HEK293T (cell line): Measurements from ENCODE around the gene GSX1.

Experiments
- CTCF ChIA-PET: fragments of 350-600 bp; formaldehyde crosslinking; extraction: SDS; loops from one replicate; lab custom pipeline; 2021; ENCODE audit warnings: antibody characterized with exemption, inconsistent platforms; lab: Yijun Ruan, JAX
- POLR2A ChIA-PET: fragments of 350-600 bp; formaldehyde crosslinking; extraction: SDS; loops from one replicate; lab custom pipeline; 2020; ENCODE audit warnings: antibody characterized with exemption, inconsistent platforms; lab: Yijun Ruan, JAX
- DNase-seq: peaks from one replicate; pipeline ENCODE4 v3.0.0; 2012; ENCODE audit warnings: mixed read lengths; ENCODE audit errors: extremely low spot score
- ARNT ChIP-seq: fragments of 450-650 bp; IDR thresholded peaks from 2 replicates; pipeline ENCODE4 v1.6.1; 2017; ENCODE audit warnings: mild to moderate bottlenecking
- BHLHE40 ChIP-seq: fragments of 450-650 bp; IDR thresholded peaks from 2 replicates; pipeline ENCODE4 v1.6.1; 2016; ENCODE audit warnings: mild to moderate bottlenecking, moderate library complexity, borderline replicate concordance
- CTBP1 ChIP-seq: fragments of 450-650 bp; IDR thresholded peaks from 2 replicates; pipeline ENCODE4 v1.6.1; 2016; ENCODE audit warnings: borderline replicate concordance
- ELF4 ChIP-seq: fragments of 450-650 bp; IDR thresholded peaks from 2 replicates; pipeline ENCODE4 v1.6.1; 2017; ENCODE audit warnings: antibody characterized with exemption
- FOXA1 ChIP-seq: fragments of 450-650 bp; IDR thresholded peaks from 2 replicates; pipeline ENCODE4 v1.6.1; 2016; ENCODE audit warnings: mild to moderate bottlenecking
- FOXK2 ChIP-seq: fragments of 450-650 bp; IDR thresholded peaks from 2 replicates; pipeline ENCODE4 v1.6.1; 2016; ENCODE audit warnings: mild to moderate bottlenecking
- FOXM1 ChIP-seq: fragments of 450-650 bp; IDR thresholded peaks from 2 replicates; pipeline ENCODE4 v1.6.1; 2017; ENCODE audit warnings: mild to moderate bottlenecking, borderline replicate concordance
- HDGF ChIP-seq: fragments of 450-650 bp; IDR thresholded peaks from 2 replicates; pipeline ENCODE4 v1.6.1; 2017; ENCODE audit warnings: antibody characterized with exemption, borderline replicate concordance
- L3MBTL2 ChIP-seq: fragments of 450-650 bp; conservative IDR thresholded peaks from 2 replicates; pipeline ENCODE4 v1.6.1; 2016; ENCODE audit warnings: mild to moderate bottlenecking
- LEF1 ChIP-seq: fragments of 450-650 bp; IDR thresholded peaks from 2 replicates; pipeline ENCODE4 v1.6.1; 2017; ENCODE audit warnings: mild to moderate bottlenecking, borderline replicate concordance
- NFRKB ChIP-seq: fragments of 450-650 bp; IDR thresholded peaks from 2 replicates; pipeline ENCODE4 v1.6.1; 2016; ENCODE audit warnings: mild to moderate bottlenecking, moderate library complexity
- PKNOX1 ChIP-seq: fragments of 450-650 bp; IDR thresholded peaks from 2 replicates; pipeline ENCODE4 v1.6.1; 2016
- SP1 ChIP-seq: fragments of 450-650 bp; IDR thresholded peaks from 2 replicates; pipeline ENCODE4 v1.6.1; 2017
- SUZ12 ChIP-seq: fragments of 450-650 bp; IDR thresholded peaks from 2 replicates; pipeline ENCODE4 v1.6.1; 2016; ENCODE audit warnings: mild to moderate bottlenecking
- TARDBP ChIP-seq: fragments of 450-650 bp; IDR thresholded peaks from 2 replicates; pipeline ENCODE4 v1.6.1; 2016
- ZNF384 ChIP-seq: fragments of 450-650 bp; IDR thresholded peaks from 2 replicates; pipeline ENCODE4 v1.6.1; 2016

Gene GSX1

DNA sequence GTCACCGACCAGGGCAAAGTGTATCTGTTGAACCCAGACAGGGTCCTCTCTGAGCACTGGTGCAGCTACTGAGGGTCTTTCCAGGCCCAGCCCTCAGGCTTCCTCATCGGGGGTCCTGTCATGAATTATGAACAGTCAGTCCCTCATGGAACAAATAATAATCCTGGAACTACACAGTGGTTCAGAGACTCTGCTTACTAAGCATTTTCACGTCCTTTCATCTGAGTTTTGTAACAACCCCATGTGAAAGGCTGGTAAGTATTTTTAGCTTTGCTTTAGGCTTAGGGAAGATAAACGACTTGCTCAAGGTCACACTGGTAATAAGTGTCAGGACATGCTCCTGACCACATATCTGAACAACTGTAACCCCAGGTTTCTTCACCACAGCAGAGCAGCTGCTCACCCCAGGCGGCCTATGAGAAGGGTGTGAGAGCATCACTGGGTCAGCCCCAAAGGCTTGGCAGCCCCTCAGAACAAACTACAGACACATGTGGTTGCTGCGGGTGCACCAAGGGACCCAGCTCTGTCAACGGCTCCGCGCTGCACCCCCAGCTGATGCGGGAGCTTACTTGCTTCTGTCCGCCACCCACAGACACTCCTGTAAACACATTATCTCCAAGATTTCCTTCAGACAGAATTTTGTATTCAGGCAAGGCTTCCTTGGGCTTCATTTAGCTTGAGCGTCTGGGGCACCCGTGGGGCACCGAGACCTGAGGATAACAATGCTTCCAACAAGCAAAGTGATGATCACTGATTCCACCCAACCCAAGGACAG lies 19.4 kb upstream of the GSX1 start:
- DNase-seq: no peak
- TF ChIP-seq SUZ12 (no peak), ZNF384 (no peak), FOXM1 (no peak), PKNOX1 (no peak), NFRKB (no peak), HDGF (no peak), ARNT (no peak), SP1 (no peak), CTBP1 (no peak)

GRCh38 chr13:27774169-27774568 lies 18.1 kb upstream of the GSX1 start:
- TF ChIP-seq SUZ12: no peak
- TF ChIP-seq ELF4: no peak
- no peak for TF ChIP-seq PKNOX1
- no peak for TF ChIP-seq ARNT
- no peak for TF ChIP-seq CTBP1
- no peak for TF ChIP-seq L3MBTL2
- TF ChIP-seq LEF1: no peak
- no peak for TF ChIP-seq HDGF
- TF ChIP-seq FOXA1: no peak
- no peak for TF ChIP-seq NFRKB
- TF ChIP-seq BHLHE40: no peak
- no peak for TF ChIP-seq TARDBP
- ChIA-PET POLR2A (no interaction called here), CTCF (interaction anchor here (0.9 kb wide), 1 partner anchor 53 kb away, joined by 3 read pairs; no protein-coding TSS in a partner anchor)
- DNase-seq: no peak

More for the DNA sequence above, 19.4 kb upstream of the GSX1 start:
- POLR2A ChIA-PET: interaction anchor here (1.6 kb wide), 1 partner anchor 53 kb away, joined by 4 read pairs; no protein-coding TSS in a partner anchor
- CTCF ChIA-PET: interaction anchor here (0.6 to 0.9 kb wide), 2 partner anchors 54 to 322 kb away, joined by 3 read pairs; no protein-coding TSS in a partner anchor

DNA sequence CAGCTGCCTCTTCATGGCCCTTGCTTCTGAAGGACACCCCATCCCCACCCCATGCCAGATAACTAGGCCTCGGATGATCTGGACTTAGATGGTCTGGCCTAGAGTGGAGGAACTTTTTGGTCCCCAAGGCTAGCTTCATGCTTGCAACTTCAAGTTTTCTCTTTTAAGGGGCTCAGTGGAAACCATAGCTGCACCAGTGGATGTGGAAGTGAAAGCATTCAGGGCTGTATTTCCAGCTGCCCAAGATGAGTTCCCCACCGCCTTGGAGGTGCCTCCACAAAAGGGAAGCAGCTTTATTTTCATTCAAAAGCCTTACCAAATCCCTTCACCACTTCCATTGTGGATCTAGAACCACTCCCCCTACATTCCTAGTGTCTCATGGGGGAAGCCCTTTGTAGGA lies 17.6 kb upstream of the GSX1 start:
- ChIA-PET CTCF (interaction anchor here (0.9 kb wide), 1 partner anchor 52 kb away, joined by 3 read pairs; no protein-coding TSS in a partner anchor), POLR2A (no interaction called here)

GRCh38 chr13:27775943-27776342 lies 16.3 kb upstream of the GSX1 start:
- no peak for DNase-seq
- TF ChIP-seq NFRKB (no peak), ARNT (no peak), L3MBTL2 (no peak), CTBP1 (no peak)
- ChIA-PET CTCF (no interaction called here), POLR2A (no interaction called here)

More for the DNA sequence above, 17.6 kb upstream of the GSX1 start:
- TF ChIP-seq L3MBTL2 (no peak), TARDBP (no peak), FOXM1 (no peak), HDGF (no peak), PKNOX1 (no peak), LEF1 (no peak), SP1 (no peak), BHLHE40 (no peak), ARNT (no peak), NFRKB (no peak), FOXA1 (no peak), CTBP1 (no peak), FOXK2 (no peak), ZNF384 (no peak)
- DNase-seq: no peak

DNA sequence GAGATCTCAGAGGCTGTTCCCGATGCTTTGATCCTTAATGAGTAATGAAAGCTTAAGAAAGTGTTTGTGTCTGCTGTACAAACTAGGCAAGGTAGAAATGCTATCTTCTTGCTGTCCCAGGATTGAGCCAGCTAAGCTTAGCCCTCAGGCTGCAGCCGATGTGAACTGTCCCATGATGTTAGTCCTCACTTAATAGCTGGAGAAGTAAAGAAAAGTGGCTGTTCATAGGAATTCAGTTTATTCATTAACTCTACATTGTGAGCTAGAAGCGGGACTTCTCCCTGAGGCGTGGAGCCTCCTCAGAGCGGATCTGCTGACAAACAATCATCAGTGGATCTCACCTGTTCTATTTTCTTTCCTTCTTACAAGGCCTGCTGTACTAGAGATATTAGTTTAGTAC lies 10.1 kb upstream of the GSX1 start:
- POLR2A ChIA-PET: no interaction called here
- TF ChIP-seq ZNF384: no peak
- TF ChIP-seq ELF4: no peak
- CTCF ChIA-PET: interaction anchor here (0.7 kb wide), 1 partner anchor 420 kb away, joined by 3 read pairs; no protein-coding TSS in a partner anchor
- no peak for DNase-seq

DNA sequence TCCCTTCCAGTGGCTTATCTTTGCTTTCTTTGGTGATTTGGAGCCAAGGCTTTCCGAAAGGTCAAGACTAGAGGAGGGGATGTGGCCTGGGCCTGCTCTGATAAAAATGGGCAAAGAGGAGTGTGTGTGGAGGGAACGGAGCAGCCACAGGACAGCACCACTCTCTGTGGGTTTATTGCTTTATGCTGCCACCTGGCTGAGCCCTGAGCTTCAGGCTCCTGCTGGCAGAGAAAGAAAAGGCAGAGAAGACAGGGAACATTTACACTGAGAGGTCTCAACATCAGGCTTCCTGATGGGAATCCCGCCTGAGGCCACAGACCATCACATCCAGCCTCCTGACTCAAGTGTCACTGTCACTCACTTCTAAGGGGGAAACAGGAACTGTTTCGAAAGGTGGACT lies 9.2 kb upstream of the GSX1 start:
- POLR2A ChIA-PET: no interaction called here
- DNase-seq: no peak
- CTCF ChIA-PET: interaction anchor here (0.6 to 1.0 kb wide), 2 partner anchors 44 to 74 kb away, joined by 3 read pairs; no protein-coding TSS in a partner anchor
- no peak for TF ChIP-seq FOXM1
- no peak for TF ChIP-seq BHLHE40
- no peak for TF ChIP-seq FOXK2
- no peak for TF ChIP-seq SUZ12
- no peak for TF ChIP-seq TARDBP
- no peak for TF ChIP-seq LEF1
- no peak for TF ChIP-seq ZNF384
- TF ChIP-seq L3MBTL2: no peak
- TF ChIP-seq PKNOX1: no peak
